Measurements from ENCODE around the gene ERBIN. TPM values are rescaled to one million over a fixed set of nuclear protein-coding genes. Genes with fewer than 3 reads are reported as not detected.

ERBIN gene
- total and polyA plus RNA-seq, 9 of the 15 experiments (the other 6 are each of a cell fraction or from before 2014, with no cell fraction given) = 11.9 to 72.8 (median 41.7) TPM

- TF ChIP-seq, protein P1, sequence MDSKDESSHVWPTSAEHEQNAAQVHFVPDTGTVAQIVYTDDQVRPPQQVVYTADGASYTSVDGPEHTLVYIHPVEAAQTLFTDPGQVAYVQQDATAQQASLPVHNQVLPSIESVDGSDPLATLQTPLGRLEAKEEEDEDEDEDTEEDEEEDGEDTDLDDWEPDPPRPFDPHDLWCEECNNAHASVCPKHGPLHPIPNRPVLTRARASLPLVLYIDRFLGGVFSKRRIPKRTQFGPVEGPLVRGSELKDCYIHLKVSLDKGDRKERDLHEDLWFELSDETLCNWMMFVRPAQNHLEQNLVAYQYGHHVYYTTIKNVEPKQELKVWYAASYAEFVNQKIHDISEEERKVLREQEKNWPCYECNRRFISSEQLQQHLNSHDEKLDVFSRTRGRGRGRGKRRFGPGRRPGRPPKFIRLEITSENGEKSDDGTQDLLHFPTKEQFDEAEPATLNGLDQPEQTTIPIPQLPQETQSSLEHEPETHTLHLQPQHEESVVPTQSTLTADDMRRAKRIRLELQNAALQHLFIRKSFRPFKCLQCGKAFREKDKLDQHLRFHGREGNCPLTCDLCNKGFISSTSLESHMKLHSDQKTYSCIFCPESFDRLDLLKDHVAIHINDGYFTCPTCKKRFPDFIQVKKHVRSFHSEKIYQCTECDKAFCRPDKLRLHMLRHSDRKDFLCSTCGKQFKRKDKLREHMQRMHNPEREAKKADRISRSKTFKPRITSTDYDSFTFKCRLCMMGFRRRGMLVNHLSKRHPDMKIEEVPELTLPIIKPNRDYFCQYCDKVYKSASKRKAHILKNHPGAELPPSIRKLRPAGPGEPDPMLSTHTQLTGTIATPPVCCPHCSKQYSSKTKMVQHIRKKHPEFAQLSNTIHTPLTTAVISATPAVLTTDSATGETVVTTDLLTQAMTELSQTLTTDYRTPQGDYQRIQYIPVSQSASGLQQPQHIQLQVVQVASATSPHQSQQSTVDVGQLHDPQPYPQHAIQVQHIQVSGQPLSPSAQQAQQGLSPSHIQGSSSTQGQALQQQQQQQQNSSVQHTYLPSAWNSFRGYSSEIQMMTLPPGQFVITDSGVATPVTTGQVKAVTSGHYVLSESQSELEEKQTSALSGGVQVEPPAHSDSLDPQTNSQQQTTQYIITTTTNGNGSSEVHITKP (IDR thresholded peaks at IDR 0.05; ENCODE audit: partially characterized antibody) = peak; percentile 4
- no peak for TF ChIP-seq GTF2A2 (tag; IDR thresholded peaks at IDR 0.05)
- TF ChIP-seq STAT5A (IDR thresholded peaks at IDR 0.05; ENCODE audit: borderline replicate concordance, low read length) = no peak
- no peak; the same call in 1 of the 2 replicates for TF ChIP-seq ZNF395 (CRISPR knock-in tag; IDR thresholded peaks at IDR 0.05)
- no peak for TF ChIP-seq FIP1L1 (IDR thresholded peaks at IDR 0.05; ENCODE audit: low read depth, low read length, poor library complexity, severe bottlenecking)
- TF ChIP-seq ZNF696 (CRISPR knock-in tag; conservative IDR thresholded peaks at IDR 0.05) = no peak
- no peak for TF ChIP-seq ELK1 (CRISPR knock-in tag; IDR thresholded peaks at IDR 0.05)
- TF ChIP-seq ATF1 (CRISPR knock-in tag; IDR thresholded peaks at IDR 0.05) = no peak
- TF ChIP-seq ATF1 (tag; IDR thresholded peaks at IDR 0.05) = 0 out of 2 replicates have a peak, but pooled peaks have one; percentile 19
- TF ChIP-seq, protein P2, sequence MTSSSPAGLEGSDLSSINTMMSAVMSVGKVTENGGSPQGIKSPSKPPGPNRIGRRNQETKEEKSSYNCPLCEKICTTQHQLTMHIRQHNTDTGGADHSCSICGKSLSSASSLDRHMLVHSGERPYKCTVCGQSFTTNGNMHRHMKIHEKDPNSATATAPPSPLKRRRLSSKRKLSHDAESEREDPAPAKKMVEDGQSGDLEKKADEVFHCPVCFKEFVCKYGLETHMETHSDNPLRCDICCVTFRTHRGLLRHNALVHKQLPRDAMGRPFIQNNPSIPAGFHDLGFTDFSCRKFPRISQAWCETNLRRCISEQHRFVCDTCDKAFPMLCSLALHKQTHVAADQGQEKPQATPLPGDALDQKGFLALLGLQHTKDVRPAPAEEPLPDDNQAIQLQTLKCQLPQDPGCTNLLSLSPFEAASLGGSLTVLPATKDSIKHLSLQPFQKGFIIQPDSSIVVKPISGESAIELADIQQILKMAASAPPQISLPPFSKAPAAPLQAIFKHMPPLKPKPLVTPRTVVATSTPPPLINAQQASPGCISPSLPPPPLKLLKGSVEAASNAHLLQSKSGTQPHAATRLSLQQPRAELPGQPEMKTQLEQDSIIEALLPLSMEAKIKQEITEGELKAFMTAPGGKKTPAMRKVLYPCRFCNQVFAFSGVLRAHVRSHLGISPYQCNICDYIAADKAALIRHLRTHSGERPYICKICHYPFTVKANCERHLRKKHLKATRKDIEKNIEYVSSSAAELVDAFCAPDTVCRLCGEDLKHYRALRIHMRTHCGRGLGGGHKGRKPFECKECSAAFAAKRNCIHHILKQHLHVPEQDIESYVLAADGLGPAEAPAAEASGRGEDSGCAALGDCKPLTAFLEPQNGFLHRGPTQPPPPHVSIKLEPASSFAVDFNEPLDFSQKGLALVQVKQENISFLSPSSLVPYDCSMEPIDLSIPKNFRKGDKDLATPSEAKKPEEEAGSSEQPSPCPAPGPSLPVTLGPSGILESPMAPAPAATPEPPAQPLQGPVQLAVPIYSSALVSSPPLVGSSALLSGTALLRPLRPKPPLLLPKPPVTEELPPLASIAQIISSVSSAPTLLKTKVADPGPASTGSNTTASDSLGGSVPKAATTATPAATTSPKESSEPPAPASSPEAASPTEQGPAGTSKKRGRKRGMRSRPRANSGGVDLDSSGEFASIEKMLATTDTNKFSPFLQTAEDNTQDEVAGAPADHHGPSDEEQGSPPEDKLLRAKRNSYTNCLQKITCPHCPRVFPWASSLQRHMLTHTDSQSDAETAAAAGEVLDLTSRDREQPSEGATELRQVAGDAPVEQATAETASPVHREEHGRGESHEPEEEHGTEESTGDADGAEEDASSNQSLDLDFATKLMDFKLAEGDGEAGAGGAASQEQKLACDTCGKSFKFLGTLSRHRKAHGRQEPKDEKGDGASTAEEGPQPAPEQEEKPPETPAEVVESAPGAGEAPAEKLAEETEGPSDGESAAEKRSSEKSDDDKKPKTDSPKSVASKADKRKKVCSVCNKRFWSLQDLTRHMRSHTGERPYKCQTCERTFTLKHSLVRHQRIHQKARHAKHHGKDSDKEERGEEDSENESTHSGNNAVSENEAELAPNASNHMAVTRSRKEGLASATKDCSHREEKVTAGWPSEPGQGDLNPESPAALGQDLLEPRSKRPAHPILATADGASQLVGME (CRISPR knock-in tag; IDR thresholded peaks at IDR 0.05) = peak; percentile 12; the same call in 1 of the 2 replicates
- TF ChIP-seq PTRF (tag; IDR thresholded peaks at IDR 0.05) = no peak
- TF ChIP-seq FOSL1 (tag; conservative IDR thresholded peaks at IDR 0.05) = 0 out of 2 replicates have a peak, but pooled peaks have one; percentile 11
- TF ChIP-seq CEBPB (tag; IDR thresholded peaks at IDR 0.05) = no peak
- no peak for TF ChIP-seq ZNF121 (CRISPR knock-in tag; conservative IDR thresholded peaks at IDR 0.05)
- TF ChIP-seq SMARCA4 (IDR thresholded peaks at IDR 0.05) = no peak
- TF ChIP-seq NBN (IDR thresholded peaks at IDR 0.05; ENCODE audit: low read depth) = 0 out of 2 replicates have a peak, but pooled peaks have one; percentile 38
- TF ChIP-seq PHF20 (IDR thresholded peaks at IDR 0.05; ENCODE audit: partially characterized antibody) = no peak
These were observed 1.3 kb upstream of the ERBIN start (continued) for GRCh38 chr5:65925044-65925600.

Data from K562 (cell line).